ENCODE results near the gene FLVCR1. TPM values are rescaled to one million over a fixed set of nuclear protein-coding genes. Genes with fewer than 3 reads are reported as not detected.

Gene FLVCR1
- total and polyA plus RNA-seq, 2 donors (not counting 3 experiments of a cell fraction or from before 2014, with no cell fraction given) = 3.2 to 11.9 TPM

DNA sequence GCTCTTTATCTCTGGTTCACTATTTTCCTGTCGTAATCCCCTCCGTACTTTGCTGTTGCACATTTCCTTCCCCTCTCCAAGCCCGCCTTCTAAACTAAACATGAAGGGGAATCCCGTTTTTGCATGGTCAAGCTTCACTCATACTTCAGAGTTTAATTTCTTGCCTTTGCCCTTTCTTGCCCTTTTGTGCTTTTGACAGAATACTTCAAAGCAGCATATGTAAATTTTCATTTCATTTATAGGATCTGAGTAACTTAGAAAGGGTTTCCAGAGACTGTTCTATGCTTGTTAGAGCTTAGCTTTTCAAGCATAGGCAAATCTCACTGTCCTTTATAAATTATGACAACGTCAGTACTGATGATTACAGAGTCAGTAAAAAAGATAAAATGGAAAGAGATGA, 38.3 kb upstream of the FLVCR1 start:
- peak; percentile 72 for FAIRE-seq
- Histone ChIP-seq H2AFZ (ENCODE audit: low read depth, low read length) (peak overlapping the region; percentile 46), H3K27ac (ENCODE audit: insufficient read depth, low read depth, low read length) (no peak overlapping the region), H3K9ac (replicated peaks; ENCODE audit: extremely low read depth, insufficient read depth, low read length) (no peak overlapping the region), H3K79me2 (ENCODE audit: control insufficient read depth, insufficient read depth, low read length) (no peaks in the 10 kb centered on the region), H3K4me2 (ENCODE audit: insufficient read depth, low read length) (peak overlapping the region; percentile 51), H4K20me1 (replicated peaks; ENCODE audit: control insufficient read depth, extremely low read depth, insufficient read depth, low read length) (no peaks in the 10 kb centered on the region), H3K4me1 (ENCODE audit: control insufficient read depth, extremely low read depth, insufficient read depth, low read length) (peaks cover 4% of the 10 kb centered on the region), H3K27me3 (ENCODE audit: control insufficient read depth in 2 of 2, insufficient read depth in 2 of 2, low read length in 2 of 2) (no peaks in the 10 kb centered on the region), H3K4me3 (replicated peaks in 1 of 3; ENCODE audit: insufficient read depth in 1 of 3, low read depth in 1 of 3, low read length in 3 of 3) (peak overlapping the region in 1 of 3 experiments; percentile 6), H3K36me3 (ENCODE audit: control insufficient read depth in 2 of 2, extremely low read depth in 1 of 2, insufficient read depth in 2 of 2, low read length in 2 of 2) (peaks cover 0 to under 1% of the 10 kb centered on the region in 2 experiments), H3K9me3 (replicated peaks; ENCODE audit: control insufficient read depth, insufficient read depth, low read length) (no peaks in the 10 kb centered on the region), H3K9me1 (replicated peaks; ENCODE audit: control insufficient read depth, extremely low read depth, insufficient read depth, low read length) (no peaks in the 10 kb centered on the region)
- CTCF ChIA-PET = interaction anchor here (0.8 to 2.8 kb wide), 5 partner anchors 14 to 175 kb away, joined by 3 to 10 read pairs (median 3); partner anchors contain the start of gene FLVCR1
- no TSS peak for BruUV-seq (replicated peaks)
- peak; percentile 80 for DNase-seq (ENCODE audit: low read depth, low spot score)
- dilution Hi-C loops (cut with MboI; ENCODE audit: extremely low pct_ligation_motif_present, low sequenced_read_pairs) (no loop called here), intact Hi-C loops (cut with micrococcal nuclease) (loop anchor here (5.0 kb wide), 1 partner anchor 38 kb away; the partner anchor contains the start of gene FLVCR1)
- POLR2A ChIA-PET = no interaction called here
- TF ChIP-seq MYC (IDR thresholded peaks at IDR 0.05; ENCODE audit: low read depth, low read length) = no peak
- TF ChIP-seq, protein P1, sequence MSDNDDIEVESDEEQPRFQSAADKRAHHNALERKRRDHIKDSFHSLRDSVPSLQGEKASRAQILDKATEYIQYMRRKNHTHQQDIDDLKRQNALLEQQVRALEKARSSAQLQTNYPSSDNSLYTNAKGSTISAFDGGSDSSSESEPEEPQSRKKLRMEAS (IDR thresholded peaks at IDR 0.05; ENCODE audit: insufficient read depth, insufficient read length) = no peak
- TF ChIP-seq EZH2 (IDR thresholded peaks at IDR 0.05; ENCODE audit: borderline replicate concordance, low read depth, low read length, severe bottlenecking) = no peak
- TF ChIP-seq, protein P2, sequence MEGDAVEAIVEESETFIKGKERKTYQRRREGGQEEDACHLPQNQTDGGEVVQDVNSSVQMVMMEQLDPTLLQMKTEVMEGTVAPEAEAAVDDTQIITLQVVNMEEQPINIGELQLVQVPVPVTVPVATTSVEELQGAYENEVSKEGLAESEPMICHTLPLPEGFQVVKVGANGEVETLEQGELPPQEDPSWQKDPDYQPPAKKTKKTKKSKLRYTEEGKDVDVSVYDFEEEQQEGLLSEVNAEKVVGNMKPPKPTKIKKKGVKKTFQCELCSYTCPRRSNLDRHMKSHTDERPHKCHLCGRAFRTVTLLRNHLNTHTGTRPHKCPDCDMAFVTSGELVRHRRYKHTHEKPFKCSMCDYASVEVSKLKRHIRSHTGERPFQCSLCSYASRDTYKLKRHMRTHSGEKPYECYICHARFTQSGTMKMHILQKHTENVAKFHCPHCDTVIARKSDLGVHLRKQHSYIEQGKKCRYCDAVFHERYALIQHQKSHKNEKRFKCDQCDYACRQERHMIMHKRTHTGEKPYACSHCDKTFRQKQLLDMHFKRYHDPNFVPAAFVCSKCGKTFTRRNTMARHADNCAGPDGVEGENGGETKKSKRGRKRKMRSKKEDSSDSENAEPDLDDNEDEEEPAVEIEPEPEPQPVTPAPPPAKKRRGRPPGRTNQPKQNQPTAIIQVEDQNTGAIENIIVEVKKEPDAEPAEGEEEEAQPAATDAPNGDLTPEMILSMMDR (IDR thresholded peaks at IDR 0.05; ENCODE audit: extremely low read depth in 1 of 2, insufficient read depth in 1 of 2, low read depth in 1 of 2, low read length in 2 of 2) = no peak
- TF ChIP-seq JUN (IDR thresholded peaks at IDR 0.05; ENCODE audit: borderline replicate concordance, insufficient read depth, insufficient read length, low read depth) = no peak
- no peak for TF ChIP-seq POLR2A (IDR thresholded peaks at IDR 0.05; ENCODE audit: low read depth, low read length)
- no peak for TF ChIP-seq POLR2AphosphoS5 (IDR thresholded peaks at IDR 0.05; ENCODE audit: insufficient read depth, low read depth, low read length)
- TF ChIP-seq GATA2 (IDR thresholded peaks at IDR 0.05; ENCODE audit: insufficient read depth, insufficient read length, low read depth, low read length) = no peak
- no peak for TF ChIP-seq FOS (IDR thresholded peaks at IDR 0.05; ENCODE audit: borderline replicate concordance, insufficient read depth, low read length)
